ENCODE results near the gene ASB16. TPM values are rescaled to one million over a fixed set of nuclear protein-coding genes. Genes with fewer than 3 reads are reported as not detected.

ASB16 gene
- total and polyA plus RNA-seq, 9 of the 15 experiments (the other 6 are each of a cell fraction or from before 2014, with no cell fraction given), result 0.03 to 0.07 TPM; not detected in 7

DNA sequence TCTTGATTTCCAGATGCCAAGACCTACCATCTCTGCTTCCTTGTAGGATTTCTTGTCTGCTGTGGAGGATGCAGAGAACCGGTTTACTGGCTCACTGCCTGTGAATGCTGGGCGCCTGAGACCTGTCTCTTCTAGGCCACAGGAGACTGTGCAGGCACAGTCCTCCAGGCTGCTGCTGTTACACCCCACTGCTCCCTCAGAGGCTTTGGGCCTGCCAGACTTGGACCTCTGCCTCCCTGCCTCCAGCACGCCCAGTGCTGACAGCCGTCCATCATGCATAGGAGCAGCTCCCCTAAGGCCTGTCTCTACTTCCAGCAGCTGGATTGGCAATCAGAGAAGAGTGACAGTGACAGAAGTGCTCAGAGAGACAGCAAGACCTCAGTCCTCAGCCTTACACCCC, 22.7 kb upstream of the ASB16 start:
- H3K27me3 ChIP-seq (ENCODE audit: control insufficient read depth in 2 of 2, insufficient read depth in 2 of 2, low read length in 2 of 2), result no peaks in the 10 kb centered on the region
- WGBS (ENCODE audit: insufficient coverage, low coverage, missing lambda C conversion rate), result 86% methylated on average over 3 of the region's 4 CpGs
- no peak overlapping the region for H3K27ac ChIP-seq (ENCODE audit: extremely low read depth, low read depth, low read length)
- H3K4me1 ChIP-seq (replicated peaks in 1 of 2; ENCODE audit: control insufficient read depth in 2 of 2, insufficient read depth in 2 of 2, low read length in 2 of 2), result peaks cover 19 to 25% of the 10 kb centered on the region in 2 experiments; a peak in 4 of 5 replicates
- no peaks in the 10 kb centered on the region for H3K9me1 ChIP-seq (ENCODE audit: control insufficient read depth, insufficient read depth, low read length)
- FAIRE-seq (no peak), DNase-seq (ENCODE audit: extremely low read depth in 1 of 4, low spot score in 3 of 4) (no peak), ATAC-seq (no peak)
- peak overlapping the region in 1 of 2 experiments; percentile 54; a peak in 1 of 4 replicates for H3K9ac ChIP-seq (ENCODE audit: insufficient read depth in 1 of 2, low read depth in 2 of 2, low read length in 2 of 2)
- H3K9me3 ChIP-seq (replicated peaks; ENCODE audit: control insufficient read depth, insufficient read depth, low read depth, low read length), result no peaks in the 10 kb centered on the region
- intact Hi-C loops (cut with micrococcal nuclease), result no loop called here
- H3K36me3 ChIP-seq (ENCODE audit: control insufficient read depth, insufficient read depth, low read length), result peaks cover 74% of the 10 kb centered on the region
- ChIA-PET POLR2A (interaction anchor here (0.7 to 4.0 kb wide), 2 partner anchors 11 to 171 kb away, joined by 4 to 20 read pairs; no protein-coding TSS in a partner anchor), CTCF (ENCODE audit: low intra/inter-chr PET ratio) (no interaction called here)
- no peak overlapping the region for H3K4me3 ChIP-seq
- in situ Hi-C loops (cut with MboI), result no loop called here
- no peak overlapping the region for H2AFZ ChIP-seq (ENCODE audit: low read depth, low read length)
- H3K4me2 ChIP-seq (ENCODE audit: insufficient read depth, low read length), result no peak overlapping the region
- BruUV-seq (replicated peaks), result no TSS peak
- TF ChIP-seq, protein P1, sequence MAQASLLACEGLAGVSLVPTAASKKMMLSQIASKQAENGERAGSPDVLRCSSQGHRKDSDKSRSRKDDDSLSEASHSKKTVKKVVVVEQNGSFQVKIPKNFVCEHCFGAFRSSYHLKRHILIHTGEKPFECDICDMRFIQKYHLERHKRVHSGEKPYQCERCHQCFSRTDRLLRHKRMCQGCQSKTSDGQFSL (CRISPR knock-in tag; IDR thresholded peaks at IDR 0.05), result no peak
- TF ChIP-seq, protein P1 (tag; IDR thresholded peaks at IDR 0.05), result no peak
- TF ChIP-seq HOXB6 (CRISPR knock-in tag; IDR thresholded peaks at IDR 0.05; ENCODE audit: borderline replicate concordance) (no peak), ZNF79 (CRISPR knock-in tag; IDR thresholded peaks at IDR 0.05; ENCODE audit: low read depth) (no peak), NUFIP1 (IDR thresholded peaks at IDR 0.05; ENCODE audit: partially characterized antibody) (no peak), GTF2A2 (tag; IDR thresholded peaks at IDR 0.05) (no peak), ZNF444 (CRISPR knock-in tag; IDR thresholded peaks at IDR 0.05) (no peak), KHSRP (IDR thresholded peaks at IDR 0.05) (no peak), ZNF197 (CRISPR knock-in tag; IDR thresholded peaks at IDR 0.05; ENCODE audit: low read depth) (no peak), FOXA3 (CRISPR knock-in tag; conservative IDR thresholded peaks at IDR 0.05 in 1 of 2, IDR thresholded peaks at IDR 0.05 in 1 of 2) (no peak), KAT2B (IDR thresholded peaks at IDR 0.05; ENCODE audit: low read depth, low read length) (no peak), LARP7 (IDR thresholded peaks at IDR 0.05) (no peak), ZNF239 (CRISPR knock-in tag; IDR thresholded peaks at IDR 0.05) (no peak), CBX8 (IDR thresholded peaks at IDR 0.05; ENCODE audit: borderline replicate concordance, extremely low read depth, low read depth, low read length, poor library complexity, severe bottlenecking) (no peak), KLF10 (CRISPR knock-in tag; IDR thresholded peaks at IDR 0.05) (no peak), LCOR (CRISPR knock-in tag; IDR thresholded peaks at IDR 0.05) (no peak), DACH1 (IDR thresholded peaks at IDR 0.05; ENCODE audit: partially characterized antibody) (no peak)
- TF ChIP-seq, protein P2, sequence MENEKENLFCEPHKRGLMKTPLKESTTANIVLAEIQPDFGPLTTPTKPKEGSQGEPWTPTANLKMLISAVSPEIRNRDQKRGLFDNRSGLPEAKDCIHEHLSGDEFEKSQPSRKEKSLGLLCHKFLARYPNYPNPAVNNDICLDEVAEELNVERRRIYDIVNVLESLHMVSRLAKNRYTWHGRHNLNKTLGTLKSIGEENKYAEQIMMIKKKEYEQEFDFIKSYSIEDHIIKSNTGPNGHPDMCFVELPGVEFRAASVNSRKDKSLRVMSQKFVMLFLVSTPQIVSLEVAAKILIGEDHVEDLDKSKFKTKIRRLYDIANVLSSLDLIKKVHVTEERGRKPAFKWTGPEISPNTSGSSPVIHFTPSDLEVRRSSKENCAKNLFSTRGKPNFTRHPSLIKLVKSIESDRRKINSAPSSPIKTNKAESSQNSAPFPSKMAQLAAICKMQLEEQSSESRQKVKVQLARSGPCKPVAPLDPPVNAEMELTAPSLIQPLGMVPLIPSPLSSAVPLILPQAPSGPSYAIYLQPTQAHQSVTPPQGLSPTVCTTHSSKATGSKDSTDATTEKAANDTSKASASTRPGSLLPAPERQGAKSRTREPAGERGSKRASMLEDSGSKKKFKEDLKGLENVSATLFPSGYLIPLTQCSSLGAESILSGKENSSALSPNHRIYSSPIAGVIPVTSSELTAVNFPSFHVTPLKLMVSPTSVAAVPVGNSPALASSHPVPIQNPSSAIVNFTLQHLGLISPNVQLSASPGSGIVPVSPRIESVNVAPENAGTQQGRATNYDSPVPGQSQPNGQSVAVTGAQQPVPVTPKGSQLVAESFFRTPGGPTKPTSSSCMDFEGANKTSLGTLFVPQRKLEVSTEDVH (IDR thresholded peaks at IDR 0.05; ENCODE audit: low read depth, partially characterized antibody), result no peak
- H4K20me1 ChIP-seq (replicated peaks; ENCODE audit: control insufficient read depth, insufficient read depth, low read length), result peaks cover 17% of the 10 kb centered on the region
- H3K79me2 ChIP-seq (ENCODE audit: control insufficient read depth, insufficient read depth, low read length), result peaks cover 51% of the 10 kb centered on the region
